T-helper 17 cell (primary cell): Measurements from ENCODE around the gene TNFRSF1B. TPM values are rescaled to one million over a fixed set of nuclear protein-coding genes. Genes with fewer than 3 reads are reported as not detected.
A peak's percentile ranks its signal among the peaks of the same experiment; 100 is the strongest.

Source experiments
- ATAC-seq: fragments of 150-1000 bp; cut with Tn5 transposase; 2 replicates; pipeline ENCODE4 v1.10.0; 2021; ENCODE audit warnings: mild to moderate bottlenecking, moderate library complexity
- DNase-seq, 3 donors: peaks; one replicate each; pipeline versions ENCODE4 v3.0.0 to v3.0.0-alpha.2; 2020 to 2021
- H3K9me3 ChIP-seq: one replicate; pipeline ENCODE4 v1.7.0; 2013; ENCODE audit warnings: low read length, mild to moderate bottlenecking; ENCODE audit not compliant: control insufficient read depth, poor library complexity, severe bottlenecking
- H3K27ac Mint-ChIP-seq: one replicate; pipeline ENCODE4 v1.8.0; 2022; ENCODE audit warnings: mild to moderate bottlenecking, moderate library complexity, mixed read lengths
- H3K27me3 Mint-ChIP-seq: one replicate; pipeline ENCODE4 v1.8.0; 2022; ENCODE audit warnings: mixed read lengths
- H3K36me3 Mint-ChIP-seq: one replicate; pipeline ENCODE4 v1.8.0; 2022; ENCODE audit warnings: low read depth, mixed read lengths
- H3K4me1 Mint-ChIP-seq: one replicate; pipeline ENCODE4 v1.8.0; 2022; ENCODE audit warnings: mild to moderate bottlenecking, mixed read lengths
- H3K4me3 Mint-ChIP-seq: one replicate; pipeline ENCODE4 v1.8.0; 2022; ENCODE audit warnings: mild to moderate bottlenecking, moderate library complexity, mixed read lengths
- total RNA-seq, 4 donors: library from RNA in 2 of 4; stranded (reverse) in 2 of 4; gene quantifications; one replicate each; pipeline ENCODE4 v1.2.3 and lab custom pipeline; 2022 to 2026

The TNFRSF1B gene
- total RNA-seq, 2 donors from 2014 or later: 127 to 132 TPM

GRCh38 chr1:12188657-12189327 is 22.0 kb downstream of the TNFRSF1B start:
- Mint-ChIP-seq H3K4me1 (peaks cover 37% of the 10 kb centered on the region), H3K4me3 (no peak overlapping the region), H3K36me3 (peaks cover 9% of the 10 kb centered on the region), H3K27ac (peak overlapping the region; percentile 92), H3K27me3 (no peaks in the 10 kb centered on the region)
- H3K9me3 ChIP-seq: no peaks in the 10 kb centered on the region
- ATAC-seq (no peak), DNase-seq (no peak)

GRCh38 chr1:12189328-12189682 is 22.5 kb downstream of the TNFRSF1B start:
- Mint-ChIP-seq H3K4me1 (peaks cover 36% of the 10 kb centered on the region), H3K36me3 (peaks cover 9% of the 10 kb centered on the region)
- ATAC-seq: no peak

GRCh38 chr1:12191242-12192032 is 24.6 kb downstream of the TNFRSF1B start:
- DNase-seq (no peak), ATAC-seq (no peak)
- Mint-ChIP-seq H3K27me3 (no peaks in the 10 kb centered on the region), H3K4me1 (peaks cover 31% of the 10 kb centered on the region), H3K27ac (peak overlapping the region; percentile 92), H3K4me3 (peak overlapping the region; percentile 12), H3K36me3 (peaks cover 9% of the 10 kb centered on the region)
- H3K9me3 ChIP-seq: no peaks in the 10 kb centered on the region

More at GRCh38 chr1:12189328-12189682, 22.5 kb downstream of the TNFRSF1B start:
- no peak overlapping the region for H3K4me3 Mint-ChIP-seq
- no peak for DNase-seq
- no peaks in the 10 kb centered on the region for H3K9me3 ChIP-seq
- H3K27me3 Mint-ChIP-seq: no peaks in the 10 kb centered on the region
- peak overlapping the region; percentile 92 for H3K27ac Mint-ChIP-seq

- peaks cover 10% of the 10 kb centered on the region for H3K4me1 Mint-ChIP-seq
- peaks cover 4% of the 10 kb centered on the region for H3K36me3 Mint-ChIP-seq
- no peak for DNase-seq
- H3K9me3 ChIP-seq: no peaks in the 10 kb centered on the region
- H3K27ac Mint-ChIP-seq: peak overlapping the region; percentile 57
- H3K27me3 Mint-ChIP-seq: no peaks in the 10 kb centered on the region
- H3K4me3 Mint-ChIP-seq: no peak overlapping the region
- ATAC-seq: no peak
Observed at GRCh38 chr1:12194666-12195216, 27.9 kb downstream of the TNFRSF1B start.

- peaks cover 2% of the 10 kb centered on the region for H3K36me3 Mint-ChIP-seq
- DNase-seq (no peak), ATAC-seq (no peak)
- no peaks in the 10 kb centered on the region for H3K27me3 Mint-ChIP-seq
- peak overlapping the region; percentile 57 for H3K27ac Mint-ChIP-seq
- no peaks in the 10 kb centered on the region for H3K9me3 ChIP-seq
- H3K4me3 Mint-ChIP-seq: no peak overlapping the region
- peaks cover 9% of the 10 kb centered on the region for H3K4me1 Mint-ChIP-seq
Observed at GRCh38 chr1:12195416-12195815, 28.6 kb downstream of the TNFRSF1B start.

GRCh38 chr1:12196641-12197482 is 30.1 kb downstream of the TNFRSF1B start:
- DNase-seq (no peak), ATAC-seq (peak; percentile 20)
- peak overlapping the region; percentile 53 for H3K27ac Mint-ChIP-seq
- no peaks in the 10 kb centered on the region for H3K27me3 Mint-ChIP-seq
- H3K36me3 Mint-ChIP-seq: no peaks in the 10 kb centered on the region
- no peaks in the 10 kb centered on the region for H3K9me3 ChIP-seq
- H3K4me1 Mint-ChIP-seq: peaks cover 9% of the 10 kb centered on the region
- no peak overlapping the region for H3K4me3 Mint-ChIP-seq

- Mint-ChIP-seq H3K27me3 (no peaks in the 10 kb centered on the region), H3K27ac (peak overlapping the region; percentile 53), H3K36me3 (peaks cover 2% of the 10 kb centered on the region), H3K4me1 (peaks cover 12% of the 10 kb centered on the region), H3K4me3 (no peak overlapping the region)
- DNase-seq (no peak), ATAC-seq (no peak)
- H3K9me3 ChIP-seq: no peaks in the 10 kb centered on the region
Observed at GRCh38 chr1:12197483-12197880, 30.7 kb downstream of the TNFRSF1B start.

- H3K36me3 Mint-ChIP-seq: peaks cover 6% of the 10 kb centered on the region
- no peak overlapping the region for H3K27ac Mint-ChIP-seq
- H3K4me3 Mint-ChIP-seq: no peak overlapping the region
- ATAC-seq (no peak), DNase-seq (no peak)
- peaks cover 24% of the 10 kb centered on the region for H3K4me1 Mint-ChIP-seq
- H3K27me3 Mint-ChIP-seq: no peaks in the 10 kb centered on the region
- no peaks in the 10 kb centered on the region for H3K9me3 ChIP-seq
Observed at GRCh38 chr1:12200208-12200607, 33.4 kb downstream of the TNFRSF1B start.

- H3K9me3 ChIP-seq: no peaks in the 10 kb centered on the region
- Mint-ChIP-seq H3K36me3 (peaks cover 9% of the 10 kb centered on the region), H3K27me3 (no peaks in the 10 kb centered on the region), H3K4me3 (no peak overlapping the region), H3K27ac (peak overlapping the region; percentile 91), H3K4me1 (peaks cover 28% of the 10 kb centered on the region)
- ATAC-seq (no peak), DNase-seq (no peak)
Observed at GRCh38 chr1:12201352-12202189, 34.8 kb downstream of the TNFRSF1B start.

GRCh38 chr1:12202190-12202497 is 35.4 kb downstream of the TNFRSF1B start:
- DNase-seq (no peak), ATAC-seq (no peak)
- peaks cover 28% of the 10 kb centered on the region for H3K4me1 Mint-ChIP-seq
- no peaks in the 10 kb centered on the region for H3K9me3 ChIP-seq
- H3K27ac Mint-ChIP-seq: peak overlapping the region; percentile 91
- no peaks in the 10 kb centered on the region for H3K27me3 Mint-ChIP-seq
- peaks cover 9% of the 10 kb centered on the region for H3K36me3 Mint-ChIP-seq
- peak overlapping the region; percentile 31 for H3K4me3 Mint-ChIP-seq

GRCh38 chr1:12202577-12202976 is 35.8 kb downstream of the TNFRSF1B start:
- DNase-seq (no peak), ATAC-seq (no peak)
- Mint-ChIP-seq H3K4me3 (peak overlapping the region; percentile 31), H3K27ac (peak overlapping the region; percentile 91), H3K36me3 (peaks cover 9% of the 10 kb centered on the region), H3K27me3 (no peaks in the 10 kb centered on the region), H3K4me1 (peaks cover 30% of the 10 kb centered on the region)
- H3K9me3 ChIP-seq: no peaks in the 10 kb centered on the region

- DNase-seq (no peak), ATAC-seq (no peak)
- H3K4me3 Mint-ChIP-seq: peak overlapping the region; percentile 28
- H3K27me3 Mint-ChIP-seq: no peaks in the 10 kb centered on the region
- H3K4me1 Mint-ChIP-seq: peaks cover 36% of the 10 kb centered on the region
- H3K27ac Mint-ChIP-seq: peak overlapping the region; percentile 89
- H3K9me3 ChIP-seq: no peaks in the 10 kb centered on the region
- H3K36me3 Mint-ChIP-seq: peaks cover 11% of the 10 kb centered on the region
Observed at GRCh38 chr1:12203216-12204007, 36.6 kb downstream of the TNFRSF1B start.
